K562 (cell line): ENCODE measurements around the gene CXCR3. TPM values are rescaled to one million over a fixed set of nuclear protein-coding genes. Genes with fewer than 3 reads are reported as not detected.
A peak's percentile ranks its signal among the peaks of the same experiment; 100 is the strongest.

Experiments used
- ATAC-seq: fragments of 200-7000 bp; cut with Tn5 transposase; 3 replicates; pipeline ENCODE4 v1.9.1; 2020; ENCODE audit warnings: moderate library complexity
- BruUV-seq: library from RNA; stranded (reverse); fragments of 400-500 nt; replicated peaks from 2 replicates; lab custom pipeline; 2021; lab: Mats Ljungman, UMichigan
- CTCF ChIA-PET: fragments of 300-600 bp; formaldehyde crosslinking; extraction: SDS; loops from one replicate; lab custom pipeline; 2021; ENCODE audit warnings: low intra/inter-chr PET ratio; lab: Yijun Ruan, JAX
- POLR2A ChIA-PET: fragments of 300-600, 350-650 bp; sonication (Branson Sonifier 250); formaldehyde crosslinking; extraction: SDS; loops from one replicate; lab custom pipeline; 2021; ENCODE audit warnings: antibody characterized with exemption, inconsistent platforms; lab: Yijun Ruan, JAX
- DNase-seq, 4 experiments: peaks; one replicate each; pipeline versions ENCODE4 v3.0.0 to v3.0.0-alpha.2; 2011 to 2018; ENCODE audit warnings: low spot score in 3 of 4, mixed read lengths in 3 of 4; ENCODE audit errors: extremely low read depth in 1 of 4
- FAIRE-seq: peaks from 2 replicates; lab custom pipeline; 2011; peaks lifted over from hg19 to GRCh38; lab: Jason Lieb, UNC
- H2AFZ ChIP-seq: 2 replicates; pipeline ENCODE4 v1.6.0; 2011; ENCODE audit warnings: low read depth, low read length, control low read depth, inconsistent platforms
- H3K27ac ChIP-seq: fragments of 200-600 bp; 3 replicates; pipeline ENCODE4 v1.8.0; 2011; ENCODE audit warnings: low read depth, mild to moderate bottlenecking, control low read depth, inconsistent platforms, low read length, moderate library complexity, mixed read lengths; ENCODE audit errors: extremely low read depth
- H3K27me3 ChIP-seq, 2 experiments: fragments of 300-600 bp in 1 of 2; 2 replicates in 1 of 2; 3 replicates in 1 of 2; pipeline versions ENCODE4 v1.6.0 to v1.8.0; 2011; ENCODE audit warnings: inconsistent platforms in 2 of 2, low read length in 2 of 2, mild to moderate bottlenecking in 1 of 2, mixed read lengths in 1 of 2, moderate library complexity in 1 of 2; ENCODE audit not compliant: control insufficient read depth in 2 of 2, insufficient read depth in 2 of 2
- H3K36me3 ChIP-seq: fragments of 300-600 bp; 3 replicates; pipeline ENCODE4 v1.8.0; 2011; ENCODE audit warnings: mild to moderate bottlenecking, low read length, inconsistent platforms; ENCODE audit not compliant: control insufficient read depth, insufficient read depth
- H3K4me1 ChIP-seq, 2 experiments: fragments of 200-600 bp in 1 of 2; replicated peaks in 1 of 2; 2 replicates in 1 of 2; 3 replicates in 1 of 2; pipeline versions ENCODE4 v1.5.1 to v1.8.0; 2011; ENCODE audit warnings: inconsistent platforms in 2 of 2, low read length in 2 of 2, mild to moderate bottlenecking in 1 of 2, mixed read lengths in 1 of 2, moderate library complexity in 1 of 2; ENCODE audit not compliant: control insufficient read depth in 2 of 2, insufficient read depth in 2 of 2
- H3K4me2 ChIP-seq: 2 replicates; pipeline ENCODE4 v1.6.1; 2011; ENCODE audit warnings: low read length, control low read depth, inconsistent platforms, mixed read lengths; ENCODE audit not compliant: insufficient read depth
- H3K4me3 ChIP-seq: fragments of 200-600 bp; sonication (generic), shearing (Covaris generic); 2 replicates; pipeline ENCODE4 v1.5.1; 2016; ENCODE audit warnings: control low read depth, inconsistent platforms
- H3K79me2 ChIP-seq: fragments of 200-600 bp; 3 replicates; pipeline ENCODE4 v1.8.0; 2011; ENCODE audit warnings: low read length, inconsistent platforms; ENCODE audit not compliant: control insufficient read depth, insufficient read depth
- H3K9ac ChIP-seq, 2 experiments: 2 replicates each; pipeline versions ENCODE4 v1.6.0 to v1.6.1; 2011; ENCODE audit warnings: low read depth in 2 of 2, low read length in 2 of 2, control low read depth in 1 of 2, inconsistent platforms in 1 of 2, mild to moderate bottlenecking in 1 of 2, mixed read lengths in 1 of 2; ENCODE audit not compliant: insufficient read depth in 1 of 2
- H3K9me1 ChIP-seq: one replicate; pipeline ENCODE4 v1.6.0; 2011; ENCODE audit warnings: inconsistent platforms, mild to moderate bottlenecking, low read length, moderate library complexity; ENCODE audit not compliant: control insufficient read depth, insufficient read depth
- H3K9me3 ChIP-seq: replicated peaks from 2 replicates; pipeline ENCODE4 v1.5.1; 2011; ENCODE audit warnings: low read depth, low read length, inconsistent platforms; ENCODE audit not compliant: control insufficient read depth, insufficient read depth
- H4K20me1 ChIP-seq: replicated peaks from 2 replicates; pipeline ENCODE4 v1.6.1; 2011; ENCODE audit warnings: low read length, inconsistent platforms, mixed read lengths; ENCODE audit not compliant: control insufficient read depth, insufficient read depth
- ASH1L ChIP-seq: fragments of 450-650 bp; IDR thresholded peaks from 2 replicates; pipeline ENCODE4 v1.6.1; 2018; ENCODE audit warnings: borderline replicate concordance, mild to moderate bottlenecking, low read depth; ENCODE audit not compliant: partially characterized antibody
- BCLAF1 ChIP-seq, 2 experiments: fragments of 450-650 bp in 1 of 2; IDR thresholded peaks; 2 replicates each; pipeline ENCODE4 v1.6.1; 2011 to 2017; ENCODE audit warnings: low read depth in 2 of 2, antibody characterized with exemption in 1 of 2, borderline replicate concordance in 1 of 2, low read length in 1 of 2, mild to moderate bottlenecking in 1 of 2, mixed read lengths in 1 of 2; ENCODE audit not compliant: control insufficient read depth in 1 of 2
- IRF1 ChIP-seq: sonication (generic); formaldehyde crosslinking; IDR thresholded peaks from 2 replicates; pipeline ENCODE4 v1.8.0; 2022; ENCODE audit warnings: missing genetic modification reagents, mild to moderate bottlenecking, borderline replicate concordance
- KLF16 ChIP-seq: IDR thresholded peaks from 2 replicates; pipeline ENCODE4 v1.6.1; 2016; ENCODE audit warnings: antibody characterized with exemption
- REST ChIP-seq, 2 experiments: fragments of 450-650 bp; formaldehyde crosslinking in 1 of 2; IDR thresholded peaks; 2 replicates each; pipeline versions ENCODE4 v1.4.0 to v1.6.1; 2014 to 2020; ENCODE audit warnings: mild to moderate bottlenecking in 2 of 2, borderline replicate concordance in 1 of 2, low read depth in 1 of 2
- TRIM24 ChIP-seq, 2 experiments: fragments of 450-650 bp; IDR thresholded peaks; 2 replicates each; pipeline ENCODE4 v1.6.1; 2016
- TRIM28 ChIP-seq: fragments of 450-650 bp; IDR thresholded peaks from 2 replicates; pipeline ENCODE4 v1.6.1; 2017
- WGBS: fragments of 100-300 bp; shearing (Covaris generic); methylation state at CpG from one replicate; pipeline ENCODE4 v1.1.6; 2016; ENCODE audit warnings: low coverage, mixed read lengths; ENCODE audit not compliant: insufficient coverage; ENCODE audit errors: missing lambda C conversion rate; 5-methylcytosine and 5-hydroxymethylcytosine counted together
- in situ Hi-C: fragments of 300-500 bp; cut with MboI; formaldehyde crosslinking; loops from 4 replicates; pipeline ENCODE4 v1.15.0; 2018; ENCODE audit warnings: inconsistent platforms, mixed read lengths
- intact Hi-C: fragments of 100-400 bp; cut with micrococcal nuclease; formaldehyde crosslinking; loops from 2 replicates; pipeline ENCODE4 v1.14.2; 2022
- polyA plus RNA-seq, 8 experiments: library from polyadenylated mRNA; depleted of rRNA in 4 of 8; stranded (reverse) in 5 of 8; unstranded in 3 of 8; fragments of >200 nt; fragmentation: Nextera tagmentation in 2 of 8; fragmentation: Illumina TruSeq in 1 of 8; extraction: Ambion mirVana in 2 of 8; extraction: Trizol in 1 of 8; gene quantifications; 2 replicates each; pipeline versions ENCODE4 v1.2.1 to v1.2.3, GENCODE V29; 2011 to 2014; ENCODE audit warnings: inconsistent platforms in 1 of 8, missing spikeins in 1 of 8
- total RNA-seq, 7 experiments: library from RNA; depleted of rRNA in 6 of 7; stranded (reverse); fragments of >200 nt in 6 of 7; fragmentation: Illumina TruSeq in 2 of 7; extraction: Trizol in 2 of 7; gene quantifications; 2 replicates each; pipeline versions ENCODE4 v1.2.1 to v1.2.3, GENCODE V29; 2011 to 2021; ENCODE audit warnings: low replicate concordance in 1 of 7

The CXCR3 gene
- total and polyA plus RNA-seq, 9 of the 15 experiments (the other 6 are each of a cell fraction or from before 2014, with no cell fraction given), result not detected

- no peaks in the 10 kb centered on the region for H3K9me3 ChIP-seq
- POLR2A ChIA-PET, result no interaction called here
- no peaks in the 10 kb centered on the region for H3K9me1 ChIP-seq
- BruUV-seq, result no TSS peak
- H3K27me3 ChIP-seq, result no peaks in the 10 kb centered on the region
- no peaks in the 10 kb centered on the region for H3K79me2 ChIP-seq
- intact Hi-C loops (no loop called here), in situ Hi-C loops (no loop called here)
- H3K4me3 ChIP-seq, result no peak overlapping the region
- peak; percentile 7 to 21 (median 18) for DNase-seq
- FAIRE-seq, result no peak
- 88% methylated on average over 5 of the region's 26 CpGs for WGBS
- no peaks in the 10 kb centered on the region for H4K20me1 ChIP-seq
- H2AFZ ChIP-seq, result no peak overlapping the region
- H3K27ac ChIP-seq, result no peak overlapping the region
- peaks cover 31% of the 10 kb centered on the region for H3K36me3 ChIP-seq
- CTCF ChIA-PET, result no interaction called here
- ATAC-seq, result peak; percentile 23; the same call in 2 of the 3 replicates
- H3K4me2 ChIP-seq, result no peak overlapping the region
- H3K4me1 ChIP-seq, result peaks cover 0 to 17% of the 10 kb centered on the region in 2 experiments; a peak in 2 of 5 replicates
- TF ChIP-seq IRF1 (CRISPR knock-in tag) (no peak), BCLAF1 (IDR thresholded peaks at IDR 0.05; ENCODE audit: borderline replicate concordance in 1 of 2, control insufficient read depth in 1 of 2, low read depth in 2 of 2, low read length in 1 of 2) (no peak), TRIM28 (no peak), REST (IDR thresholded peaks at IDR 0.05; ENCODE audit: borderline replicate concordance) (peak; percentile 56), REST (CRISPR knock-in tag; IDR thresholded peaks at IDR 0.05; ENCODE audit: low read depth) (no peak), KLF16 (0 out of 2 replicates have a peak, but pooled peaks have one; percentile 56), ASH1L (no peak), TRIM24 (IDR thresholded peaks at IDR 0.05) (peak in 1 of 2 experiments; percentile 37; a peak in 1 of 4 replicates)
- no peak overlapping the region for H3K9ac ChIP-seq
These were observed 38.9 kb downstream of the CXCR3 start for GRCh38 chrX:71579136-71579989.
